CD4-positive, alpha-beta T cell treated with Interleukin-17A for 1 hour (primary cell): ENCODE results near the gene ADRB1.

Source experiments
- DNase-seq: peaks from one replicate; pipeline ENCODE4 v3.0.0-alpha.2; 2020

Gene ADRB1

GRCh38 chr10:114026189-114027040 is 17.3 kb upstream of the ADRB1 start:
- no peak for DNase-seq

GRCh38 chr10:114027041-114027394 is 16.6 kb upstream of the ADRB1 start:
- DNase-seq: no peak

DNA sequence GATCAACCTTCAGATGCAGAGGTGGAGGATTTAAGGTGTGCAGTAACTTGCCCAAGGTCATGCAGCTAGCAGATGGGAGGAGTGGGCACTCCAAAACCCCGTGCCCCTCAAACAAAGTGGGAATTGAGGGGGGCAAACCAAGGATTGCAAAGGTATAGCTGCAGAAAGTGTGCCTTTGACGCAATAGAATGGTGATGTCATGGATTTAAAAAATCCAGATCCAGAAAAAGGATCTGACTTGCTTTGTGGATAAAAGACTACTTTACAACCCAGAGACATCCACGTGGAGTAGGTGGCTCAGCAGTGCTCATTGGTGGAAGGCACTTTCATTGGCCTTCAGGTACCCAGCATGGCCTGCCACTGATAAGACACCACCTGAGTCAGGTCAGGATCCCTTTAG is 15.7 kb upstream of the ADRB1 start:
- DNase-seq: no peak

DNA sequence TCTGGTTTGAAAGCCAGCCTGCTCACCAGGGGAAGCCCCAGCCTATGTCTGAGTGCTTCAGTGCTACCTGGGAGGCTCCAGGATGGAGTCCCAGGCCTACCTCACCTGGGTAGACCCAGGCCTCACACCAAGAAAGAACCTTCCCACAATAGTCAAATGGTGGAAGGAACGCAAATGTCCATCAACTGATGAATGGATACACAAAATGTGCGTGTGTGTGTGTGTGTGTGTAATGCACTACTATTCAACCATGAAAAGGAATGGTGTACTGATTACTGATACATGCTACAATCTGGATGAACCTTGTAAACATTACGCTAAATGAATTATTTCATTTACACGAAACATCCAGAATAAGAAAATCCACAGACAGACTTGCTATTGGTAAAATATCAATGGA is 15.2 kb upstream of the ADRB1 start:
- DNase-seq: no peak

- no peak for DNase-seq
These were observed 14.0 kb upstream of the ADRB1 start for GRCh38 chr10:114029655-114030054.

DNA sequence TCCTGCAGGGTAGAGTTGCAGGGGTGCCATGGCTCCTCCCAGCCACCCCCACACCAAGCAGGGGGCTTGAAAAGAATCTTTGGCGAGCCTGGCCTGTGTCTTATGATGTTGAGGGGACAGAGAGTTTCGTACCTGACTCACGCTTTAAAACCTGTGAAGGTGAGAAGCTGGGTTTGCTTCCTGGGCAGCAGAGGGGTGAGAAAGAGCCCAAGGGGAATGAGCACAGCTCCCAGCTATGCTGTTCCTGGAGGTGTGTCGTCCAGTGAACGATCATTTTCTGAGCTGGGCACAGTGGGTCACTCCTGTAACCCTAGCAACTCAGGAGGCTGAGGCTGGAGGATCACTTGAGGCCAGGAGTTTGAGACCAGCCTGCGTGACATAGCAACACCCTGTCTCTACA is 13.5 kb upstream of the ADRB1 start:
- no peak for DNase-seq

DNA sequence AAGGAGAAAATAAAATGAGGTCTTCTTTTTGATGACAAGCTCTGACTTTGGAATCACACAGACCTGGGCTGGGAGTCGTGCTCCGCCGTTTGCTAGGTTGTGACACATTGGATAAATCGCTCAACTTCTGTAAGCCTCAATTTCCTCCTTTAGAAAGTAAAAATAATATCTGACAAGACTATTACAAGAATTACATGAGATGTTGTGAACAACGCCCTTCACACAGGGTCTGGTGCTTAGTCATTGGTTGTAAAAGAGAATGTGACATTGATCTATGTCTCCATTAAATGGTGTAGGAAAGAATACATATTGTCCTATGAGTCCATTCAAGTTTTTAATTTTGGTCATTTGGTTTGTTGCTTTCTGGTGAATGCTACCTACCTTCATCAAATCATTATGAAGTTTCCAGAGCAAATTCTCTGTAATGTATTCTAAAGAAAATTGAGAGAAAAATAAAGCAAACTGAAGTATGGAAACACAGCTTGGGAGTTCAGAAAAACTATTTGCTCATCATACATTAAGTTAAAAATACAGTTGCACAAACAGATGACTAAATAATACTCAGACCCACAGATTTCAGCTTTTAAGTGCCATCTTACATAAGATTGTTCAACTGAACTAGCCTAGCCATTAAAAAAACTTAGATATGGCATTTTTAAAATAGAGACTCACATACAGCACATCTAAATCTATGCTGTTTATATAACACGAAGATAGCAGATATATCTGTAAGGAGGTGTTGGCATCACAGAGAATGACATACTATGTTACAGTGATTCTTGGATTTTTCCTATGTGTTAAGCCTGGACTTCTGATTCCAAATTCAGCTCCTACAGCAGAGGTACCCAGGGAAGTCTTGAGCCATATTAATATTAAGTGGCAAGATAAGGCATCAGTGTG is 12.3 kb upstream of the ADRB1 start:
- DNase-seq: no peak

- DNase-seq: no peak
These were observed 10.1 kb upstream of the ADRB1 start for GRCh38 chr10:114033566-114033965.

GRCh38 chr10:114034923-114035645 is 8.6 kb upstream of the ADRB1 start:
- DNase-seq: no peak

- DNase-seq: no peak
These were observed 7.9 kb upstream of the ADRB1 start for GRCh38 chr10:114035791-114036190.

DNA sequence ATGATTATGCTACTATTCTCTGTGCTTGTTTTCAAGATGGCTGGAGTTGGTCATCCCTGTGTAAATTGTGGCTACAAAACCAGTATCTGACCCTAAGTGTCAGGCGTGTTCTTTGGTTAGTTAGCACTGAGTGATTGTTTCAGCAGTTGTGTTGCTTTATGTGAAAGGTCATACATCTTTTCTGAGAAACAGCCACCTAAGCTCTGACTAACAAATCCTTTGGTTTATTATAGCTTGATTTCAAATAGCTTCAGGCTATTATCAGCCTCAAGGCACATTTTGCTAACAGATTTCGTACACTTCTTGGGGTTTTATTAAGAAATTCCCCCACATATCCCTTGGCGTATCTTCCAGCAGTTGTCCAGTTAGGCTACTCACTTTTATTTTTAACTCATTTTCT is 4.8 kb upstream of the ADRB1 start:
- no peak for DNase-seq

- DNase-seq: no peak
These were observed 2.5 kb upstream of the ADRB1 start for GRCh38 chr10:114041166-114041565.

GRCh38 chr10:114042895-114043531 is 653 bp upstream of the ADRB1 start:
- DNase-seq: no peak

DNA sequence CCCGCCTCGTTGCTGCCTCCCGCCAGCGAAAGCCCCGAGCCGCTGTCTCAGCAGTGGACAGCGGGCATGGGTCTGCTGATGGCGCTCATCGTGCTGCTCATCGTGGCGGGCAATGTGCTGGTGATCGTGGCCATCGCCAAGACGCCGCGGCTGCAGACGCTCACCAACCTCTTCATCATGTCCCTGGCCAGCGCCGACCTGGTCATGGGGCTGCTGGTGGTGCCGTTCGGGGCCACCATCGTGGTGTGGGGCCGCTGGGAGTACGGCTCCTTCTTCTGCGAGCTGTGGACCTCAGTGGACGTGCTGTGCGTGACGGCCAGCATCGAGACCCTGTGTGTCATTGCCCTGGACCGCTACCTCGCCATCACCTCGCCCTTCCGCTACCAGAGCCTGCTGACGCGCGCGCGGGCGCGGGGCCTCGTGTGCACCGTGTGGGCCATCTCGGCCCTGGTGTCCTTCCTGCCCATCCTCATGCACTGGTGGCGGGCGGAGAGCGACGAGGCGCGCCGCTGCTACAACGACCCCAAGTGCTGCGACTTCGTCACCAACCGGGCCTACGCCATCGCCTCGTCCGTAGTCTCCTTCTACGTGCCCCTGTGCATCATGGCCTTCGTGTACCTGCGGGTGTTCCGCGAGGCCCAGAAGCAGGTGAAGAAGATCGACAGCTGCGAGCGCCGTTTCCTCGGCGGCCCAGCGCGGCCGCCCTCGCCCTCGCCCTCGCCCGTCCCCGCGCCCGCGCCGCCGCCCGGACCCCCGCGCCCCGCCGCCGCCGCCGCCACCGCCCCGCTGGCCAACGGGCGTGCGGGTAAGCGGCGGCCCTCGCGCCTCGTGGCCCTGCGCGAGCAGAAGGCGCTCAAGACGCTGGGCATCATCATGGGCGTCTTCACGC is 825 bp downstream of the ADRB1 start:
- DNase-seq: no peak

- no peak for DNase-seq
These were observed 1.7 kb downstream of the ADRB1 start for GRCh38 chr10:114045136-114046086.

DNA sequence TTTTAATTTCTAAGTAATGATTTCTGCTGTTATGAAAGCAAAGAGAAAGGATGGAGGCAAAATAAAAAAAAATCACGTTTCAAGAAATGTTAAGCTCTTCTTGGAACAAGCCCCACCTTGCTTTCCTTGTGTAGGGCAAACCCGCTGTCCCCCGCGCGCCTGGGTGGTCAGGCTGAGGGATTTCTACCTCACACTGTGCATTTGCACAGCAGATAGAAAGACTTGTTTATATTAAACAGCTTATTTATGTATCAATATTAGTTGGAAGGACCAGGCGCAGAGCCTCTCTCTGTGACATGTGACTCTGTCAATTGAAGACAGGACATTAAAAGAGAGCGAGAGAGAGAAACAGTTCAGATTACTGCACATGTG is 2.4 kb downstream of the ADRB1 start:
- DNase-seq: no peak

DNA sequence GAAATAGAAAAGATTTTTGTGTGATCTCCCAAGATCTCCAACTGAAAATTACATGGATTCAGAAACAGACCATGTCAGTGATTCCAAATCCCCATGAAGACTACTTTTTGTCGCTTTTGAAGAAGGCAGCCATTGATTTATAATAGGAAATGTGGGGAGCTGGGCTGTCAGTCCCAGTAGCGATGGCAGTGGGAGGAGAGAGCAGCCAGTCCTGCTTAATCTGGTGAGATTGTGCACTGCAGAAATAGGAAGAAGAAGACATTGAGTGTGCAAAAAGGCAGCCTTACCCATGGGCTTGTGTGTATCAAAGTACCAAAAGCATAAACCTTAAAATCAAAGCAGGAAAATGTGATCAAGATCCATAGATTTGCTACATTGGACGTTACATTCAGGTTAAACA is 4.8 kb downstream of the ADRB1 start:
- DNase-seq: no peak

- DNase-seq: no peak
These were observed 8.0 kb downstream of the ADRB1 start for GRCh38 chr10:114051714-114052113.

DNA sequence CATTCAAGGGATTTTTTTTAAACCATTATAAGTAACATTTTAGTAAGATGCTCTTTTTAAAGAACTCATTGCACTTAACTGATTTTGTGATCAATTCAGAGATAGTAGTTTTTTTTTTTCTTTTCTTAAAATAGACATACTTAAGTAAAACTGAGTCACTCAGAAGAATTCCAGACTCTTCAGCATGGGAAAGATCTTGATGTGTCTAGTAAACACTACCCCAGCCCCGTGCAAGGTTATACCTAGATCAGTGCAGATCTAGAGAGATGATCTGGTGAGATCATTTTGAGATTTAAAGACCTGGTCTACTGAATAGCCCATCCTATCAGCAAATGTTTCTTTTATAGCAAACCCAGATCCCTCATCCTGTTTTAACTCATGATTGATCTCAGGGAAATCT is 8.6 kb downstream of the ADRB1 start:
- no peak for DNase-seq

DNA sequence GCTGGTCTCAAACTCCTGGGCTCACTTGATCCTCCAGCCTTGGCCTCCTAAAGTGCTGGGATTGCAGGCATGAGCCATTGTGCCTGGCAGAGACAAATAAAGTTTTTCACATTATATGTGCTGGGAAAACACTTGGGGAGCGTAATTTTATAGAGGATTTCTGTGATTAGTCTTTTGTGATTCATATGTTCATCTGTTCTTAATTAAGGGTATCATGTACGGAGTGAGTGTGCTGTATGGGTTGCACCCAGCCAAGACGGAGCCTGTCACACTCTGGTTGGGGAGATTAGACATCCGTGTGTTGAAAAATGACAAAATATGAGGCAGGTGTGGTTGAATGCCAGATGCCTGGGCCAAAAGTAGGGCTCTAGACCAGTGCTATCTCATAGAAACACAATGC is 10.3 kb downstream of the ADRB1 start:
- no peak for DNase-seq

GRCh38 chr10:114057855-114058254 is 14.2 kb downstream of the ADRB1 start:
- no peak for DNase-seq
